IPS-11a (cell line): ENCODE measurements around the gene CCK.
"Not testable (repeated sequence)": the region's sequence is repeated elsewhere in the genome, so short reads cannot be mapped to it uniquely, and the experiment has no call there.

Source experiments
- H3K4me3 ChIP-seq: one replicate; pipeline ENCODE4 v1.5.1; 2013; ENCODE audit warnings: low read depth, low read length, control low read depth

Gene CCK, protein sequence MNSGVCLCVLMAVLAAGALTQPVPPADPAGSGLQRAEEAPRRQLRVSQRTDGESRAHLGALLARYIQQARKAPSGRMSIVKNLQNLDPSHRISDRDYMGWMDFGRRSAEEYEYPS

DNA sequence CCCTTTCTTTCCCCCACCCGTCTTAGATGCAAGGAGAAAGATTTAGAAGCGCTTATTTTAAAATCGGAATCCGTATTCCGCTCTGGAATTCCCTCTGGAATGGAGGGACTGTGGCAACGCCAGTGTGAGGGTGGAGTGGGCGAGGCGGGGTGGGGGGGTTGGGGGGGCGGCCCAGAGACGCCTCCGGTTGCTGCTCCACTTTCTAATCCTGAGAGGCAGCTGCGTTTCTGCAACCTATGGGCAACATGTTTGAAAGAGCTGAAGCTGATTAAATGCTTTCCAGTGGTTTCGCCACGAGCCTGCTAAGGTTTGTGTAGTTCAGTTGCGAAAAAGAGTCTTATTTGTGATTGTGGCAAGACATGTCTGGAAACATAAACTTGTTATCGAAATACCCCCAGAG is at the start of gene CCK:
Gene CCK, minus strand, starts transcription at position 101 of the 400 bp plus-strand sequence. CDS start 2,555 bp downstream, outside the sequence.
- no peak within 1 kb of the TSS for H3K4me3 ChIP-seq

DNA sequence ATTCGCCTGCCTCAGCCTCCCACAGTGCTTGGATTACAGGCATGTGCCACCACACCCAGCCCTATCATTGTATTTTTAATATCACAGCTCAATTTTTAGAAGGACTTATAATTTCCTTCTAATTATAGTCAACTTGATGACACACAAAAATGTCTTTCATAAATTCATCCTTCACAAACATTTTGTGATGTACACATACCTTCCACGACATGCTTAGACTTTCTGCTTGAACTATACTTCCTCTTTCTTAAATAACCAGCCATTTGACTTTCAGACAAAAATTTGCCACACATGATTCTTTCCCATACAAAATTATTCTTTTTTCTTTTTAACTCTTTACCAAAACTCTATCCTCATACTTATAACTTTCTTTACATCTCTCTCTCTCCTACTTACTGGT is 48.4 kb upstream of the CCK start:
- no peak overlapping the region for H3K4me3 ChIP-seq

DNA sequence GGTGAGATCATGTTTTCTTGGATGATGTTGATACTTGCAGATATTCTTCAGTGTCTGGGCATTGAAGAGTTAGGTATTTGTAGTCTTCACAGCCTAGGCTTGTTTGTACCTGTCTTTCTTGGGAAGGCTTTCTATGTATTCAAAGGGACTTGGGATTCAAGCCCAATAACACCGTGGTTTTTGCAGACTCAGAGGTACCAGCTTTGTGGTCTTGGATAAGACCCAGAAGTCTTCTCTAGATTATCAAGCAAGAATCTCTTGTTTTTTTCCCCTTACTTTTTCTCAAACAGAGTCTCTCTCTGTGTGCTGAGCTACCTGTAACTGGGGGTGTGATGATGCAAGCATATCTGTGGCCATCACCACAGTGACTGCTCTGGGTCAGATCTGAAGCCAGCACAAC is 42.7 kb upstream of the CCK start:
- H3K4me3 ChIP-seq, result no peak overlapping the region

DNA sequence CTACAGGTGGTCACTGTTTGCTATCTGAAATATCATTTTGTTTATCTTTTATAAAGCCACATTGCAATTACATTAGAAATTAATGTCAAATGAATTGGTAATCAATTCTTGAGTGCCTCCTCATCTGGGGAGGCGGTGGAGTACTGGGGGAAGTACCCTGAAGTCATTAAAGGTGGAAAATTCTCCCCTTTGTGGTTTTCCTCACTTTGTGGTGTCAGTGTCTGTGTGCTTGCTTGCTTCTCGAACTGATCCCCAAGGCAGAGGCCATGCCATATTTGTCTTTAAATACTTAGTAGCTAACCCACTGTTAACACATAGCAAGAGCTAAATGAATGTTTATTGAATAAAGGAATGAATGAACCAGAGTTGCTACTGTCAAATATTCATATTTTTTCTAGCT is 40.5 kb upstream of the CCK start:
- H3K4me3 ChIP-seq, result no peak overlapping the region

DNA sequence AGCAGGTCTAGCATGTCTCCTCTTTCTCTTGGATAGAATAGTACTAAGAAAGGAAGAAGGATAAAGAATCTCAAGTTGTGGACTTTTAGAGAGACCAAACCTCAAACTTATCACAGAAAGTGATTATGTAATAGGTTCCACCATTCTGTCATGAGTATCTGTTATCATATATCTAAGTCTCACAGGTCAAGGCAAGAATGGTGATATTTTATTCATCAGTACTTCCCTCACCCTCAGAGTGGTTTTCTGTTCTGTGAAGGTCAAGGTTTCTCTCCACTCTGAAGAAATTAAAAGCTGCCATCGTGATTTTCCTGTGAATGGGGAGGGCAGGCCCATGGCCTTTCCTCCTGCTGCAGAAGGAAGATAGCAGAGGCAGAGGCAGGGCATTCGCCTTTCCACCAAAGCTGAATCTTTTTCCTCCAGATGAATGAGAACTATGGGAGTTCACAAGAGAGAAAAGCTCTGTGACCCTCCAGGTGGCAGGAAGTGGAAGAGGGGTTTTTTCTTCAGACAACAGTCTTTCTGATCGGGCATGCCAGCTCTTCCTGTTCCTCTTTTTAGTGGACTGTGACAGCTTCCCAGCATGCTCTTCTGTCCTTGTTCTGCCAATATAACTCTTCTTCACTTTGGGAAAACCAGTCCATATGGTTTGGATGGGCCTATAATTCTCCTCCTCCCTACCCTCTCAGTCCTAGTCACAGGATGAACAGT is 37.1 kb upstream of the CCK start:
- no peak overlapping the region for H3K4me3 ChIP-seq

DNA sequence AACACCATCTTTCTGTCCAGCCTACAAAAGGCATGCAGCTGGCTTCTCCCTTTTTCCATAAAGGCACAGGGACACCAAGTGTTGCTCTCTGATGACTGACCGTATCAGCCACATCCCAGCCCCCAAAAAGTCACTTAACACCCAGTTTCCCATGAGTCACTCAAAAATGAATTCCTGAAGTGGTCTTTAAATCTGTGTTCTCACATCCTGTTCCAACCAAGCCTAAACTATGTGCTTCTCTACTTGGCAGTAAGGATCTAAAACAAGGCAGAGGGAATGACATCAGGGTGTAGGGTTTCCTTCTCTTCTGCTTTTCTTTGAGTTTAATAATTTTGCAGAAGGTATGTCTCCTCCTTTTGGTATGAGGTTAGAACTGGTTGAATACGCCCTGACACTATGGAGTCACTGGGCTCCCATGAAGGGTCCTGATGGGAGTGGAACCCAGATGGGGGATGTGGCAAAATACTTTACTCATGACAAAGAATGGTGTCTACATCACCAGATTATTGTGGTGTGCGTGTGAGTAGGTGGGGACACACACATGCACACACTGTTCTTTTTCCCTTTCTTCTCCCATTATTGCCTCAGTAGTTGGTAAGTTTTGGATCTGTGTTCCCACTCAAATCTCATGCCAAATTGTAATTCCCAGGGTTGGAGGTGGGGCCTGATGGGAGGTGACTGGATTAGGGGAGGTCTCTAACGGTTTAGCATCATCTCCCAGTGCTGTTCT is 35.6 kb upstream of the CCK start:
- H3K4me3 ChIP-seq, result no peak overlapping the region

DNA sequence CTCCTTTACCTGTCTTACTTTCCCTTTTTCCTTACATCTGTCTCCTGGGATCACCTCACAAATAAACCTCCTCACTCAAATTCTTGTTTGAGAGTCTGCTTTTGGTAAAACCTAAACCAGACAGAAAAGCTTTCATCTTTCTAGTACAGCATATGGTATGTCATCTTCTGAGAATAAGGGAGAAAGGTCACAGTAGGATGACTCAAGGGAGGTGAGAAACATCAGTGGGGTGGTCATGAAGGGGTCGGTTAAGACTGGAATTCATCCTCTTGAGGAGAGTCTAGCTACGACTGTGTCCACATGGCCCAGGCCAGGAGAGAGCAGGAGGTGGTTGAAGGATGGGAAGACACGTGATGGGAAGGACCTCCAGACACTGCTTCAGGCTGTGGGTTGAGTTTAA is 34.8 kb upstream of the CCK start:
- no peak overlapping the region for H3K4me3 ChIP-seq

DNA sequence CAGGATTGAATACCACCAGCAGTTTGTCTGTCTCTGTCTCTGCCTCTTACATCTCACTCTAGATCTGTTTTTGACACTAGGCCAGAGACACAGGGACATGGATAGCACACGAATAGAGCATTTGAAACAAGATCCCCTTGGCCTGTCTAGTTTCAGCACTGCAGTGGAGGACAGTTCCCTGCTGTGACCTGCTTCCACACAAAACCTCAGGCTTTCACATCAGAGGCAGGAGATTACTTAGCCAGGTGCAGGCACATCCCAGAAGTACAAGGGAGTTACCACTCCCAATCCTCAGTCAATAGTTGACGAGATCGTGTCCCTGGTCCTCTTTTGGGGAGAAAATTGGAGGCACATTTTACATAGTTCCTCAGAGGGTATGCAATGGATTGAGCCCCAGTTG is 34.0 kb upstream of the CCK start:
- no peak overlapping the region for H3K4me3 ChIP-seq

DNA sequence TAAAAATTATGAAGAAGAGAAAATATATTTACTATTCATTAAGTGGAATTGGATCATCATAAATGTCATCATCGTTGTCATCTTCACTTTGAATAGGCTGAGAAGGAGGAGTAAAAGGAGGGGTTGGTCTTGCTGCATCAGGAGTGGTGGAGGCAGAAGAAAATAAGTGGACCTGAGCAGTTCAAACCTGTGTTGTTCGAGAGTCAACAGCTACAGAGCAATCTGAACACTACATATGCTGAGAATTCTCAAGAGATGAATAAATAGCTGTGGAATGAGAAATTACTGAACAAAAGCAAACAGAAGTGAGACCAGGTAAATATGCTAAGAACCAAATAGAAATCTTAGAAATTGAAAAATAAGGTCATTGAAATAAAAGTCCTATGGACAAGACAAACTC is 32.3 kb upstream of the CCK start:
- no peak overlapping the region for H3K4me3 ChIP-seq

DNA sequence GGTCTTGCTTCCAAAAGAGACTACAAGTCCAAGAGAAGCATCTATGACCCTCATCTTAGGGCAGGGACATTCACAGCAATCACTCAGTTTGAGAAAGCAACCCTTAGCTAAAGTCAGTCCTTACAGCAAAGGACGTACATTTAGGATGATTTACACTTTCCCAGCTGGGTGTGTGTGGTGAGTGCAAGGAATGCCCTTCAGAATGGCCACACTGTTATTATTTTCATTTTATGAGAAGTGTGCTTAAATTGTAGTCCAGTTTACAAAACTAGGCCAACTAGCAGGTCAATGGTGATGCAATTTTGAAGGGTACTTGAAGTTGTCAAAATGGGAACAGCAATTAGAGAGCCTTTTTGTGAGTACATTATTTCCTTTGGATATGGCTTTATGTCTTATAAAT is 26.0 kb upstream of the CCK start:
- no peak overlapping the region for H3K4me3 ChIP-seq

DNA sequence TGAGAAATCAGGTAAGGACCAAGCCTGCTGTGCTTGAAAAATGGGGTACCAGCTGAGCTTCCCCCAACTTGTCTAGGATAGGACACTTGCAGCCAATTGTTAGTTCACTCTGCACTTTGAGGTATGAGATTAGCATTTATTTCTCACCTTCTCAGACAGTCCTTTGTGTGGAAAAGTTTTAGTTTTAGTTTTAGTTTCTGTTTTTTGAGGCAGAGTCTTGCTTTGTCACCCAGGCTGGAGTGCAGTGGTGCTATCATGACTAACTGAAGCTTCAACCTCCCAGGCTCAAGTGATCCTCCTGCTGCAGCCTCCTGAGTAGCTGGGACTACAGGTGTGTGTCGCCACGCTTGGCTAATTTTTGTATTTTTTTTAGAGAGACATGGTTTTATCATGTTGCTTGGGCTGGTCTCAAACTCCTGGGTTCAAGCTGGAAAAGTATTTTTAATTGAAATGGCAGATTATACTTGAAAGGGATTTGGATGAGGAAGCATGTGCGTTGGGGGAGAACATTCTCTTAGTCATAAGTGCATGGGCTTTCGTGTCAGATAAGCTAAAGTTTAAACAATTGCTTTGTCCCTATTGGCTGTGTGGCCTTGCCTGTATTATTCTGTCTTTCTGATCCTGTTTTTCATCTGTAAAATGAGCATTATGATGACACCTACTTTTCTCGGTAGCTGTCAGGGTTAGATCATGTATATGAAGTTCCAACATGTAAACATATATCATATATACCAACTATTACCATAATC is 25.2 kb upstream of the CCK start:
- H3K4me3 ChIP-seq, result no peak overlapping the region

DNA sequence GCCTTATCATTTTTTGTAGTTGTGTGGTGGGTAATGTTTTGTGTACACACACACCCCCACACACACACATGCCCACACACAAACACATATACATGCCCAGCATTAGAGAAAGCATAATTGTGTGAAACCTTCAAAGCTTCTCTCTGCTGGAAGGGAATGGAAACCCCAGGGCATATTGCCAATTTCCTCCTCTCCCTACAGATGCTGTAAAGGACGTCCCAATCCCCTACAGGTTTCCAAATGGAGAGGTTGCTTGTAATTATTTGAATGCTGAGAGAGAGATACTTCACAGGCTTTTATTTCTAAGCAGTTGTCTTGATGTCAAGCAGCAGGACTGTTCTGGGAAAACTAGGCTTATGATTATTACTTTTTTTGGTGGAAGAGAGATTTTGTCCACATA is 23.0 kb upstream of the CCK start:
- H3K4me3 ChIP-seq, result no peak overlapping the region

DNA sequence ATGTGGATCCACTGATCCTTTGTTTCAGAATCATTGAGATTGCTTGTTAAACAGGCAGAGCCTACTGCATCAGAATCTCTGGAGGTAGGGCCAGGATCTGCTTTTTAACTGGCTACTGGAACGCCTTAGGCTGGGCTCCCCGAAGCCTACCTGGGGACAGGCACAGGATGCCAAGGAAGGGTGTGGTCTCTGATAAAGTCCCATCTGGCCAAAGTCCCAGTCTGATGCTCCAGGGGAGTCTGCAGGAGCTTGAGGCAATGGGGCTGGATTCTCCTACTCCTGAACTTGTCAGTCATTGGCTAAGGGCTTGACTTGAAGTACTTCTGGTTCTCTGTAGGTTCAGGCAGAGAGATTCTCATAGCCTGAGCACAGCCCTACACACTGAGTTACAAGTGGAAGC is 22.4 kb upstream of the CCK start:
- H3K4me3 ChIP-seq, result no peak overlapping the region

DNA sequence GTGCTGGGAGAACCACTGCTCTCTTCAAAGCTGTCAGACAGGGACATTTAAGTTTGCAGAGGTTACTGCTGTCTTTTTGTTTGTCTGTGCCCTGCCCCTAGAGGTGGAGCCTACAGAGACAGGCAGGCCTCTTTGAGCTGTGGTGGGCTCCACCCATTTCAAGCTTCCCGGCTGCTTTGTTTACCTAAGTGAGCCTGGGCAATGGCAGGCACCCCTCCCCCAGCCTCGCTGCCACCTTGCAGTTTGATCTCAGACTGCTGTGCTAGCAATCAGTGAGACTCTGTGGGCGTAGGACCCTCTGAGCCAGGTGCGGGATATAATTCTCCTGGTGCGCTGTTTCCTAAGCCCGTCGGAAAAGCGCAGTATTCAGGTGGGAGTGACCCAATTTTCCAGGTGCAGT is 21.4 kb upstream of the CCK start:
- H3K4me3 ChIP-seq, result not testable (repeated sequence)

DNA sequence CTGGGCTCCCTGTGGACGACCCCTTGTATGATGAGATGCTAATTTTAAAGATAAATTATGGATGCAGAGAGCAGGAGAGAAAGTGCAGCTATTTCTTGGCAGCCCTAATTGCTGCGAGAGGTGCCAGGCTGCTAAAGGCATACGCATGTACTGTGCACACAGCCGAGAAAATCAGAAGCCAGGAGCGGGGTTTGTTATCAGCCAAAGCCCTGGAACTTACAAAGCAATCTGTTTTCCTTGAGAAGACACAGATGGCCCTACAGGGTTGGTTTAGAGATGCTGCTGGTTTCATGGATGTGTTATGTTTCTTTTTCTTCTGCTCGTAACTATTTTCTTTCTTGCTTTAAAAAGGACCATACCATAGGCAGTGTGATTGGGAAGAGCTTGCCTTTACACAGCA is 11.7 kb upstream of the CCK start:
- no peak overlapping the region for H3K4me3 ChIP-seq

DNA sequence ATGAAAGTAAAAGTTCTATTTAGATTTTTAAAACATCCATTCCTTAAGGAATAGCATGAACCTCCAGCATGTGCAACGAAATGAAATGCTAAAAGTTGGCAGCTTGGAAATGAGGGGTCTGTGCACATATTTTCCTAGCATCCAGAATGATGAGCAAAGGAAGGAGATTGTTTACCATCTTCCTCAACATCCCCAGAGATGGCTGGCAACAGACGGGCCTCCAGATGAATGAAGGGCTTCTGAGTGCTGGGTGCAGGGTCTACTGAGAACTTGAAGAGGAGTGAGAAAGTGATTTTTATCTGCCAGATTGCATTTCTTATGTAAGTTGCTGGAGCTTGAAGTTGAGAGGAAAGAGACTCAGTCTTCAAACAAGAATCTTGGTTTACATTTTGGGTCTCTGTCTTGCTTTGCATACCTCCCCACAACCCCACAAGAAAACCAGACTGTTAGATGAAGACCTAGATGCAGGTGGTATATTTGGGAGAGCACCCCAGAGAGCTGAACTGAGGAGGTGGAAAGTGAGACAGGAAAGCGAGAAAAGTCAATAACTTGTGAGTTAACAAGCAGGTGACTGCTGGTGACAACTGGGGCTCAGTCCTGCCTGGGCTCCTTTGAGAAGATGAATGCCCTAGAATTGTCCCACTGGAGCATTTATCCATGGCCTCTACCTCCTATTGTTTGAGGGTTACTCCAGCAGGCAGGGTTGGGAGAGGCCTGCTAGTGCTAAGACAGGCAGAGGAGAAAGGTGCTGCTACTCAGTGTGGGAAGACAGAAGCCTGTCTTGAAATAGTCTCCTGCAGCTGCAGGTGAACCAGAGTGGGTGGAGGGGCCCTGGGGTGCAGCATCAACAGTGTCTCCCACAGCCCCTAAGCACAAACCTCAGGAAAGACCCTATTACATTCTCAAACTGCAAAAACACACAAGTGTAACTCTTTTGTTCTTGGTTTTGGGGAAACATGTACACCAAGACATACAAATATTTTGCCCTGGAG is 10.5 kb upstream of the CCK start:
- H3K4me3 ChIP-seq, result no peak overlapping the region

DNA sequence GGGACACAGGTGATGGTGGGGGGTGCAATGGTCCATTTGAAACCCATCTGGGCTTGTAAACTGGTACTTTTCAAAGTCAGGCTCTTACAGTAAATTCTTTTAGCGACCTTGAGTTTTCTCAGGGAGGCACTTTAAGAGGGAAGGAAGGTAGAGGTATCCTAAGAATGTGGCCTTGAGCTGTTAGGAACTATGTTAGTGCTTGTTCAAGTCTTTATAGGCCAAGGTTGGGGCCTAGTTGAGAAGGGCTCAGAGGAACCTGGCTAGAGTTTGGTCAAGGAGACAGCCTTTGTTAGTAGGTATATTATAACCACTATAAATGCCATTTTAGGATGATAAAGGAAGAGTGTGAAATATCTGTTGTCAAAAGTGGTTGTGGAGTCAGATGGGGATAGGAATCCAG is 9.2 kb upstream of the CCK start:
- H3K4me3 ChIP-seq, result no peak overlapping the region

DNA sequence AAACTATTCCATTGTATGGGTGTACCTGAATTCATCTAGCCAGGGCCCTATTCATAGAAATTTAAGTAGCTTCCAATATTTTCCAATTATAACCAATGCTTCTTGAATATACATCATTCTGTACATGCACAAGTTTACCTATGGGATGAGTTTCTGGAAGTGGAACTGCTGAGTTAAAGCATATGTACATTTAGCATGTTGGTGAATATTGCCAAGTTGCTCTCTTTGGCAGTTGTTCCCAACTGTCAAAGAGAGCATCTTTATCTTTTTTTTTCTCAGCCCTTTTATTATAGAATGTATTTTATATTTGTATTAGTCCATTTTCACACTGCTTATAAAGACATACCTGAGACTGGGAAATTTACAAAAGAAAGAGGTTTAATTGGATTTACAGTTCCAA is 8.3 kb upstream of the CCK start:
- H3K4me3 ChIP-seq, result no peak overlapping the region

DNA sequence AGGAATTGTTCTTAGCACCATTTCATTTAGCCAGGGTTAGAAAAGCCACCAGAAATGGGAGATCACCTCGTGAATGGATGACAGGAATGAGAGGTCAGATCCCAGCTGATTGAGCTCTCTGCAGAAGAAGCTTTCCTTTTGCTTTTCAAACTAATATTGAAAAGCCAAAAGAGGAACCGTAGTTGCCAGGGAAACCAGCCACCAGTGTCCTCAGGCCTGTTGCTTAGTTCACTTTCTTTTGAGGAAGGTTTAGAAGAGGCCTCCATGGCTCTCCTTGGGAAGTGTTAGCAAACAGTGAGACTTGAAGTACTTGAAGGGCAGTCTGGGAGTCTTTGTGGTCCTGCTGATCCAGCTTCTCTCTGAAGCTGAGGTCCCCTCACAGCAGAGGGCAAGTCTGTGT is 7.4 kb upstream of the CCK start:
- H3K4me3 ChIP-seq, result no peak overlapping the region

DNA sequence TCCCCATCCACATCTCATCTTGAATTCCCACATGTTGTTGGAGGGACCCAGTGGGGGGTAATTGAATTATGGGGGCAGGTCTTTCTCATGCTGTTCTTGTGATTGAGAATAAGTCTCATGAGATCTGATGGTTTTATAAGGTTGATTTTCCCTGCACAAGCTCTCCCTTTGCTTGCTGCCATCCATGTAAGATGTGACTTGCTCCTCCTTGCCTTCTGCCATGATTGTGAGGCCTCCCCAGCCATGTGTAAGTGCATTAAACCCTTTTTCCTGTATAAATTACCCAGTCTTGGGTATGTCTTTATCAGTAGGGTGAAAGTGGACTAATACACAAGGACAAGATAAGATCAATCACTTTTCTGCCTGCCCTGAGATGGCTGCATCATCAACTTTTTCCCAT is 5.8 kb upstream of the CCK start:
- H3K4me3 ChIP-seq, result no peak overlapping the region

DNA sequence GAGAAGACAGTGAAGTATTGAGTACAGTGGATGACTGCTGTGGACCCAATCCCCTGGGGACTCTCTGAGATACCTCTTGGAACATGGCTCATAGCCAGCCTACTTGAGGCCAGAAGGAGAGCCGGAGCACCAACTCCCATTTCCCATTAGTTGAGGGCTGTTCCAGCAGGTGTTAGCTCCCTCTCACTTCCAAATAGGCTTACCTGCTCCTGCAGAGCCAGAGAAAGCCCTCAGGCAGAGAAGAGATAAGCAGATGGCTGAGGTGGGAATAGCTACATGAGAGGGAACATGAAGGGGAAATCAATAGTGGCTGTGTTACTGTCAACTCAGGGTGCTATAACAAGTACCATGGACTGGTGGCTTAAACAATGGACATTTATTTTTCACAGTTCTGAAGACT is 4.6 kb upstream of the CCK start:
- no peak overlapping the region for H3K4me3 ChIP-seq
